ENCODE data around the gene TMPRSS2.

DNA sequence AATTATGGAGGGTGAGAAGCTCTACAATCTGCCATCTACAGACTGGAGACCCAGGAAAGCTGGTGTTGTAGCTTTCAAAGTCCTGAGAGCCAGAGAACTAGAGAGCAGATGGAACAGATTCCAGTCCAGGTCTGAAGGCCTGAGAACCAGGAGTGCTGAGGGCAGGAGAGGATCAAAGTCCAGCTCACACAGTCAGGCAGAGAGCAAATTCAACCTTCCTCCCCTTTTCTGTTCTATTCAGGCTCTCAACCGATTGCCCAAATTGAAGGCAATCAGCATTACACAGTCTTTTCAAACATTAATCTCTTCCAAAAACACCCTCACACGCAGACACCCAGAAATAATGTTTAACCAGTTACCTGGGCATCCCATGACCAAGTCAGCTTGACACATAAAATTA is 2.5 kb upstream of the TMPRSS2 start:
- TF ChIP-seq, protein P1, sequence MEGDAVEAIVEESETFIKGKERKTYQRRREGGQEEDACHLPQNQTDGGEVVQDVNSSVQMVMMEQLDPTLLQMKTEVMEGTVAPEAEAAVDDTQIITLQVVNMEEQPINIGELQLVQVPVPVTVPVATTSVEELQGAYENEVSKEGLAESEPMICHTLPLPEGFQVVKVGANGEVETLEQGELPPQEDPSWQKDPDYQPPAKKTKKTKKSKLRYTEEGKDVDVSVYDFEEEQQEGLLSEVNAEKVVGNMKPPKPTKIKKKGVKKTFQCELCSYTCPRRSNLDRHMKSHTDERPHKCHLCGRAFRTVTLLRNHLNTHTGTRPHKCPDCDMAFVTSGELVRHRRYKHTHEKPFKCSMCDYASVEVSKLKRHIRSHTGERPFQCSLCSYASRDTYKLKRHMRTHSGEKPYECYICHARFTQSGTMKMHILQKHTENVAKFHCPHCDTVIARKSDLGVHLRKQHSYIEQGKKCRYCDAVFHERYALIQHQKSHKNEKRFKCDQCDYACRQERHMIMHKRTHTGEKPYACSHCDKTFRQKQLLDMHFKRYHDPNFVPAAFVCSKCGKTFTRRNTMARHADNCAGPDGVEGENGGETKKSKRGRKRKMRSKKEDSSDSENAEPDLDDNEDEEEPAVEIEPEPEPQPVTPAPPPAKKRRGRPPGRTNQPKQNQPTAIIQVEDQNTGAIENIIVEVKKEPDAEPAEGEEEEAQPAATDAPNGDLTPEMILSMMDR (IDR thresholded peaks at IDR 0.05), result no peak
- TF ChIP-seq POLR2A (IDR thresholded peaks at IDR 0.05) (no peak), EP300 (IDR thresholded peaks at IDR 0.05) (no peak)
